NCI-H446 treated with DMSO at 0.1 percent for 48 hours (cell line): Measurements from ENCODE around the gene TBC1D16.
A peak's percentile ranks its signal among the peaks of the same experiment; 100 is the strongest.

Experiments
- DNase-seq: peaks from one replicate; lab custom pipeline; 2025; lab: John Stamatoyannopoulos, UW

Gene TBC1D16

GRCh38 chr17:80035687-80035936 is at the start of gene TBC1D16:
Gene TBC1D16, minus strand, starts transcription at chr17:80035872. Its CDS starts 22,325 bp downstream, at chr17:80013547.
- DNase-seq = no peak

GRCh38 chr17:80084773-80085172 is 49.1 kb upstream of the TBC1D16 start:
- no peak for DNase-seq

- DNase-seq = no peak
Observed at GRCh38 chr17:80083136-80083661, 47.5 kb upstream of the TBC1D16 start.

GRCh38 chr17:80082403-80083135 is 46.9 kb upstream of the TBC1D16 start:
- peak; percentile 69 for DNase-seq

GRCh38 chr17:80081596-80081995 is 45.9 kb upstream of the TBC1D16 start:
- DNase-seq = no peak

- no peak for DNase-seq
Observed at GRCh38 chr17:80080081-80080480, 44.4 kb upstream of the TBC1D16 start.

GRCh38 chr17:80072410-80072809 is 36.7 kb upstream of the TBC1D16 start:
- no peak for DNase-seq

- DNase-seq = no peak
Observed at GRCh38 chr17:80071116-80071841, 35.6 kb upstream of the TBC1D16 start.

GRCh38 chr17:80070375-80071115 is 34.9 kb upstream of the TBC1D16 start:
- no peak for DNase-seq

GRCh38 chr17:80068301-80069222 is 32.9 kb upstream of the TBC1D16 start:
- DNase-seq = no peak

- no peak for DNase-seq
Observed at GRCh38 chr17:80067393-80067986, 31.8 kb upstream of the TBC1D16 start.

GRCh38 chr17:80065478-80066170 is 30.0 kb upstream of the TBC1D16 start:
- no peak for DNase-seq

GRCh38 chr17:80064696-80065095 is 29.0 kb upstream of the TBC1D16 start:
- no peak for DNase-seq

- peak; percentile 36 for DNase-seq
Observed at GRCh38 chr17:80063830-80064585, 28.3 kb upstream of the TBC1D16 start.

GRCh38 chr17:80061421-80061820 is 25.7 kb upstream of the TBC1D16 start:
- no peak for DNase-seq

GRCh38 chr17:80060644-80061043 is 25.0 kb upstream of the TBC1D16 start:
- no peak for DNase-seq

- no peak for DNase-seq
Observed at GRCh38 chr17:80058311-80058955, 22.8 kb upstream of the TBC1D16 start.

GRCh38 chr17:80055597-80055996 is 19.9 kb upstream of the TBC1D16 start:
- no peak for DNase-seq

GRCh38 chr17:80053102-80053501 is 17.4 kb upstream of the TBC1D16 start:
- DNase-seq = no peak
